GM21526 (cell line): ENCODE measurements around the gene SH2B3.
"Not testable (repeated sequence)": the region's sequence is repeated elsewhere in the genome, so short reads cannot be mapped to it uniquely, and the experiment has no call there.

Source experiments
- ATAC-seq: cut with Tn5 transposase; IDR thresholded peaks from one replicate; pipeline ENCODE4 v1.9.1; 2021; ENCODE audit warnings: moderate library complexity; ENCODE audit not compliant: unreplicated experiment, low FRiP score

Gene SH2B3

GRCh38 chr12:111405859-111406473, at the start of gene SH2B3:
Gene SH2B3, plus strand, starts transcription at chr12:111405923. Its CDS starts 12,223 bp downstream, at chr12:111418146.
- no peak for ATAC-seq

GRCh38 chr12:111359231-111359913, 46.4 kb upstream of the SH2B3 start:
- no peak for ATAC-seq

- ATAC-seq = no peak
These were observed 45.8 kb upstream of the SH2B3 start for GRCh38 chr12:111359914-111360276.

- no peak for ATAC-seq
These were observed 45.3 kb upstream of the SH2B3 start for GRCh38 chr12:111360325-111360930.

- ATAC-seq = no peak
These were observed 44.5 kb upstream of the SH2B3 start for GRCh38 chr12:111361073-111361716.

- no peak for ATAC-seq
These were observed 43.8 kb upstream of the SH2B3 start for GRCh38 chr12:111361717-111362576.

GRCh38 chr12:111362687-111363475, 42.8 kb upstream of the SH2B3 start:
- no peak for ATAC-seq

- no peak for ATAC-seq
These were observed 42.1 kb upstream of the SH2B3 start for GRCh38 chr12:111363578-111363977.

- no peak for ATAC-seq
These were observed 39.6 kb upstream of the SH2B3 start for GRCh38 chr12:111366075-111366474.

GRCh38 chr12:111366583-111366982, 39.1 kb upstream of the SH2B3 start:
- no peak for ATAC-seq

GRCh38 chr12:111367661-111368221, 38.0 kb upstream of the SH2B3 start:
- no peak for ATAC-seq

- peak; percentile 14 for ATAC-seq
These were observed 37.4 kb upstream of the SH2B3 start for GRCh38 chr12:111368291-111368787.

GRCh38 chr12:111368788-111369495, 36.8 kb upstream of the SH2B3 start, which contains the start of gene PHETA1:
Gene PHETA1, minus strand, starts transcription at chr12:111369095. Its CDS starts 5,668 bp downstream, at chr12:111363427.
- peak; percentile 83 for ATAC-seq

- no peak for ATAC-seq
These were observed 36.1 kb upstream of the SH2B3 start for GRCh38 chr12:111369496-111370220.

GRCh38 chr12:111373231-111373630, 32.5 kb upstream of the SH2B3 start:
- ATAC-seq = not testable (repeated sequence)

GRCh38 chr12:111377440-111377839, 28.3 kb upstream of the SH2B3 start:
- ATAC-seq = no peak

- no peak for ATAC-seq
These were observed 25.7 kb upstream of the SH2B3 start for GRCh38 chr12:111379942-111380554.
